Erythroblast (primary cell): ENCODE measurements around the gene EIF3I.

Experiments
- GATA1 ChIP-seq: IDR thresholded peaks from 2 replicates; pipeline ENCODE4 v1.6.1; 2011; ENCODE audit warnings: low read depth, mild to moderate bottlenecking, control low read depth, low read length, moderate library complexity
- POLR2A ChIP-seq: IDR thresholded peaks from 2 replicates; pipeline ENCODE4 v1.6.1; 2011; ENCODE audit warnings: mild to moderate bottlenecking, low read length

GRCh38 chr1:32246888-32247273 is 24.7 kb downstream of the EIF3I start, which contains the start of gene FAM167B:
- no peak for TF ChIP-seq POLR2A
- no peak for TF ChIP-seq GATA1
